Hematopoietic multipotent progenitor cell treated with erythropoietin and hydrocortisone succinate and interleukin-3 and kit ligand, for 8 days (in vitro differentiated cells): ENCODE measurements around the gene RPS23.

Experiments
- DNase-seq: peaks from one replicate; pipeline ENCODE4 v3.0.0-alpha.2; 2015

RPS23 gene

GRCh38 chr5:82277987-82278710, at the start of gene RPS23:
Gene RPS23 (minus strand): TSS chr5:82278354. CDS start chr5:82278323, 31 bp downstream.
- peak; percentile 96 for DNase-seq

- DNase-seq = no peak
Measured at GRCh38 chr5:82327941-82328340, 49.8 kb upstream of the RPS23 start.

- no peak for DNase-seq
Measured at GRCh38 chr5:82325996-82326395, 47.8 kb upstream of the RPS23 start.

- no peak for DNase-seq
Measured at GRCh38 chr5:82325155-82325554, 47.0 kb upstream of the RPS23 start.

GRCh38 chr5:82320966-82321365, 42.8 kb upstream of the RPS23 start:
- DNase-seq = no peak

- no peak for DNase-seq
Measured at GRCh38 chr5:82319651-82320376, 41.7 kb upstream of the RPS23 start.

- no peak for DNase-seq
Measured at GRCh38 chr5:82319192-82319591, 41.0 kb upstream of the RPS23 start.

- DNase-seq = no peak
Measured at GRCh38 chr5:82314964-82315758, 37.0 kb upstream of the RPS23 start.

GRCh38 chr5:82313016-82313415, 34.9 kb upstream of the RPS23 start:
- peak; percentile 4 for DNase-seq

- peak; percentile 68 for DNase-seq
Measured at GRCh38 chr5:82312373-82312856, 34.3 kb upstream of the RPS23 start.

- DNase-seq = no peak
Measured at GRCh38 chr5:82309091-82309531, 31.0 kb upstream of the RPS23 start.

- DNase-seq = no peak
Measured at GRCh38 chr5:82308416-82308815, 30.3 kb upstream of the RPS23 start.

- DNase-seq = no peak
Measured at GRCh38 chr5:82307451-82307850, 29.3 kb upstream of the RPS23 start.

- no peak for DNase-seq
Measured at GRCh38 chr5:82306151-82306550, 28.0 kb upstream of the RPS23 start.

- no peak for DNase-seq
Measured at GRCh38 chr5:82301190-82301589, 23.0 kb upstream of the RPS23 start.

- DNase-seq = no peak
Measured at GRCh38 chr5:82298668-82299067, 20.5 kb upstream of the RPS23 start.

- DNase-seq = no peak
Measured at GRCh38 chr5:82297711-82298110, 19.6 kb upstream of the RPS23 start.

- no peak for DNase-seq
Measured at GRCh38 chr5:82296929-82297328, 18.8 kb upstream of the RPS23 start.

GRCh38 chr5:82295959-82296531, 17.9 kb upstream of the RPS23 start:
- DNase-seq = no peak

GRCh38 chr5:82295144-82295543, 17.0 kb upstream of the RPS23 start:
- DNase-seq = no peak

- no peak for DNase-seq
Measured at GRCh38 chr5:82291420-82291819, 13.3 kb upstream of the RPS23 start.

- DNase-seq = no peak
Measured at GRCh38 chr5:82290908-82291307, 12.8 kb upstream of the RPS23 start.

GRCh38 chr5:82290005-82290404, 11.9 kb upstream of the RPS23 start:
- DNase-seq = no peak
